ENCODE measurements around the gene ZNF777. TPM values are rescaled to one million over a fixed set of nuclear protein-coding genes. Genes with fewer than 3 reads are reported as not detected.

The ZNF777 gene
- polyA plus RNA-seq, 2 of the 4 experiments (the other 2 are of a cell fraction), result 5.4 to 10.5 TPM

- ATAC-seq (peak; percentile 45 to 47; a peak in 4 of 6 replicates), FAIRE-seq (no peak), DNase-seq (ENCODE audit: low read depth in 1 of 2, low spot score in 1 of 2) (no peak)
- H3K4me3 ChIP-seq, result no peak overlapping the region
- ChIA-PET CTCF (interaction anchor here (1.1 kb wide), 1 partner anchor 18 kb away, joined by 3 read pairs; no protein-coding TSS in a partner anchor), POLR2A (no interaction called here)
- H3K27ac ChIP-seq, result no peak overlapping the region
- no peak overlapping the region for H3K4me2 ChIP-seq
- H3K9me3 ChIP-seq, result peaks cover 7% of the 10 kb centered on the region; the same call in 1 of the 3 replicates
- TF ChIP-seq GATA3 (IDR thresholded peaks at IDR 0.05; ENCODE audit: borderline replicate concordance) (no peak), JUNB (IDR thresholded peaks at IDR 0.05) (no peak), NPAS2 (CRISPR knock-in tag; IDR thresholded peaks at IDR 0.05; ENCODE audit: borderline replicate concordance) (no peak), HOXB13 (CRISPR knock-in tag; IDR thresholded peaks at IDR 0.05; ENCODE audit: low read depth) (no peak), EHF (CRISPR knock-in tag; IDR thresholded peaks at IDR 0.05) (no peak), MAX (IDR thresholded peaks at IDR 0.05) (no peak), HOXB5 (CRISPR knock-in tag; IDR thresholded peaks at IDR 0.05) (no peak)
- H3K4me1 ChIP-seq, result no peaks in the 10 kb centered on the region
- 52% methylated on average over 22 of the region's 22 CpGs for WGBS (ENCODE audit: missing lambda C conversion rate)
Observed at GRCh38 chr7:149398195-149398820, 62.6 kb downstream of the ZNF777 start.

GRCh38 chr7:149397470-149398043 is 63.3 kb downstream of the ZNF777 start:
- Histone ChIP-seq H3K27ac (no peak overlapping the region), H3K4me3 (no peak overlapping the region), H3K9me3 (peaks cover 7% of the 10 kb centered on the region; the same call in 1 of the 3 replicates), H3K4me2 (no peak overlapping the region), H3K4me1 (no peaks in the 10 kb centered on the region)
- FAIRE-seq (no peak), DNase-seq (ENCODE audit: low read depth in 1 of 2, low spot score in 1 of 2) (no peak), ATAC-seq (no peak)
- 62% methylated on average over 14 of the region's 14 CpGs for WGBS (ENCODE audit: missing lambda C conversion rate)
- CTCF ChIA-PET, result no interaction called here
- TF ChIP-seq ZFP36 (IDR thresholded peaks at IDR 0.05; ENCODE audit: borderline replicate concordance, partially characterized antibody) (no peak), CBX2 (IDR thresholded peaks at IDR 0.05; ENCODE audit: borderline replicate concordance, low read depth) (no peak), PBX3 (IDR thresholded peaks at IDR 0.05) (no peak), RFX5 (IDR thresholded peaks at IDR 0.05) (no peak), HOXA7 (CRISPR knock-in tag; IDR thresholded peaks at IDR 0.05) (no peak), CEBPB (IDR thresholded peaks at IDR 0.05) (no peak), REST (IDR thresholded peaks at IDR 0.05) (no peak), CBX8 (IDR thresholded peaks at IDR 0.05) (no peak), FOSL2 (IDR thresholded peaks at IDR 0.05) (no peak), FOSL2 (CRISPR knock-in tag; IDR thresholded peaks at IDR 0.05) (no peak), BCL3 (IDR thresholded peaks at IDR 0.05) (no peak), MAX (IDR thresholded peaks at IDR 0.05) (no peak), HOXB5 (CRISPR knock-in tag; IDR thresholded peaks at IDR 0.05) (no peak), CHD2 (IDR thresholded peaks at IDR 0.05; ENCODE audit: low read length, partially characterized antibody) (no peak), E2F6 (IDR thresholded peaks at IDR 0.05; ENCODE audit: borderline replicate concordance, low read depth) (no peak), CTCF (IDR thresholded peaks at IDR 0.05) (no peak), FOXS1 (CRISPR knock-in tag; IDR thresholded peaks at IDR 0.05) (no peak), PHF8 (IDR thresholded peaks at IDR 0.05; ENCODE audit: borderline replicate concordance, low read depth) (no peak), NFE2L2 (conservative IDR thresholded peaks at IDR 0.05; ENCODE audit: low read length) (no peak), KDM1A (IDR thresholded peaks at IDR 0.05; ENCODE audit: low read depth) (no peak), RAD21 (conservative IDR thresholded peaks at IDR 0.05 in 1 of 2, IDR thresholded peaks at IDR 0.05 in 1 of 2) (no peak)
- POLR2A ChIA-PET, result no interaction called here
